TTC549 (cell line): ENCODE data around the gene ZBTB16.

Experiments
- FAIRE-seq: peaks from 2 replicates; lab custom pipeline; 2012; peaks lifted over from hg19 to GRCh38; lab: Jason Lieb, UNC

ZBTB16 gene

DNA sequence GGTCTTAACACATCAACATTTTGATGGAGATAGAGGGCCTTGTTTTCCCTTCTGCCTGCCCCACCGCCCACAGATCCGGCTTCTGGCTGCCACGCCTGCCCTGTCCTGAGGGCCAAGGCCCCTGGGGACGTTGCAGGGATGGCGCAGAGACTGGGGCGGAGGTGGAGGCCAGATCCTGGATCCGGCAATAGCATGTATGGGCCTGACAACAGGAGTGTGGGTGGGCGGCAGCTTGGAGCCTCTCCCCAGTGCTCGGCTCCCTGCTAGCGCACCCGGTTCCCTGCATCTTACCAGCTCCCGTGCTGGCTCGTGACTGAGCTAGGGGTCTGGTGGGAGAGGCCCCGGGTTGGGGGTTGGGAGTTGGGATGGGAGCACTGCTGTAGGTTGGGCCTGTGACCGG is 95.6 kb downstream of the ZBTB16 start:
- FAIRE-seq = no peak

DNA sequence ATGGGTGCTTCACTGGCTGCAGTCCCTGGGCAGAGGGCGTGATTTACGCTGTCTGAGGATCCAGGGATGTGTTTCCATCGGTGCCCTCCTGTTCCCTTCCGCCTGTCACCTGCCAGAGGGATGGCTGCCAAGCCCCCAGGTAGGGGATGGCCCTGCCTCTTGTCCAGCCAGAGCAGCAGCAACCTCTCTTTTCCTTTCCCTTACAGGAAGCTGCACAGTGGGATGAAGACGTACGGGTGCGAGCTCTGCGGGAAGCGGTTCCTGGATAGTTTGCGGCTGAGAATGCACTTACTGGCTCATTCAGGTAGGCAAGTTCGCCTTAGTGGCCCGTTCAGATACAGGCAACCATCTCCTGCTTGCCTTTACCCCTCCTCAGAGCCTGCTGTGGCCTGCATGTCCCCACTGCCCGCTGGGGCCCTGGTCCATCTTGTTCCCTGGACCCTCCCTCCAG is 96.6 kb downstream of the ZBTB16 start:
- no peak for FAIRE-seq

DNA sequence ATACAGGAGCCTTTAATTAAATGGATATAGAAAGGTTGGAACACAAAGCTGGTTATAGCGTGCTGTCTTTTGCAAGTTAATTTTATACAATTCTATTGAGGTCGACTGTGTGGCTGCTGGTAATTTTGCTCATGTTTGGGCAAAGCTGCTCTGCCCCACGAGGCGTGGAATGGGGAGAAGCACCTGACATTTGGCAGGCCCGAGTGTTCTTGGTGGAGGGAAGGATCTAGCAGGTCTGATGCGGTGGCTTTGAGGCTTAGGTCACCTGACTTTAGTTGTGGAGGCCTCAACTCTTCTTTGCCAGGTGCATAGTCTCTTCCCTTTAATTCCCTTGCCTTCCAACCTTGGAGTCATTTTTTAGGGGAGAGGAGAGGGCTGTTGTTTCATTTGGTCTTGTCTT is 97.3 kb downstream of the ZBTB16 start:
- no peak for FAIRE-seq

DNA sequence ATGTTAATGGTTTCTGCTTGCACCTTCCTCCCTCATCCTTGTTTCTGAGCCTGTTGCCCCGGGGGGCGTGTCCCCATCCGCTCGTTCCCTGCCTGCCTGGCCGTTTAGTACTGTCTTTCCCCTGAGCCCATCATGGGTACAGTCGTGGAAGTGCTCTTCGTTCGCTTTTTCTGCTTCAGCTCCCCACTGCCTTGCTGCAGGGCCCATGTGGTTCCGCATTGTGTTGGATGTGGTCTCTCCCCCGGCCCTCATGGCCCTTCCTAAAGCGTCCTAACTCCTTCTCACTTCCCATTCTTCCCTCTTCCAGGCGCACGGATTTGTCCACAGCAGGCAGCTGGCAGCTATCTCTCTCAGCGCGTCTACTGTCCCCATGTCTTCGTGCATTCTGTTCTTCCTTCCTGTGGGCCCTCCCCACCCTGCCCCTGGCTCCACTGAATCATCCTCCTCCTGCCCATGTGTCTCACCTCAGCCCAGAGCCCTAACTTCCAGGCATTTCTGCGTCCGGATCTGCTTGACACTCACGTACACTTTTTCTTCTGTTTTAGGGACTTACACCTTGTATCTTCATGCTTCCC is 98.1 kb downstream of the ZBTB16 start:
- no peak for FAIRE-seq

DNA sequence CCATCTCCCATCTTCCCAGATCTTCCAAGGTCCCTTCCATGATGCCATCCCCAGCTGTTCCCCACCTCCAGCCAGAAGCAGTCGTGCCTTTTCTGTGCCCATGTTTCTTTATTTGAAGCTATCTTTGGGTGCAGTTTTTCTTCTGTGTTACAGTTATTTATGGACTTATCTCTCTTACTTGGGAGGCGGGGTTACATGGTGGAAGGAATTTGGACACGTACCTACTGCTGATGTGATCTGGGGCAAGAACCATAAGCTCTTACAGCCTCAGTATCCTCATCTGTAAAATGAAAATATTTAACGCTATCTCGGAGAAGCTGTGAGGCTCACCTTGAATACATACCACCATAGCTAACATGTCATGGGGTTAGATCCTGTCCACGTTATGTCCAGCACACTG is 98.9 kb downstream of the ZBTB16 start:
- FAIRE-seq = no peak

DNA sequence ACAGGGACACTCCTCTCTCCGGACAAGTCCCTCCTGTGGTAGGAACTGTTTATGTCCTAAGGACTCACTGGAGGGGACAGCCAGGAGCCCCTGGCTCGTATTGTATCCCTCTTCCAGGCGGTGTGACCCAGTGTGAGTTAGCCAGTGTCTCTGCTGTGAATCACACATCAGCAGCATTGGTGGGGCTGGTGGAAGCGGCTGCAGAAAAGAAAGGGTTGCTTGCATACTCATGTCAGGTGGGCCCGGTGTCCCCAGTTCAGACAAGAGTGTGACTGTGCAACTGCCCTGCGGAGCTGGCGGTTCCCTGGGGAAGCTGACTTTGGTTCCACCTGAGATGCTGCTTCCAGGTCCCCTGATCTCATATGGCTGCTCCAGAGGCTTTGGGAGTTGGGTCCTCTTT is 99.4 kb downstream of the ZBTB16 start:
- FAIRE-seq = no peak

DNA sequence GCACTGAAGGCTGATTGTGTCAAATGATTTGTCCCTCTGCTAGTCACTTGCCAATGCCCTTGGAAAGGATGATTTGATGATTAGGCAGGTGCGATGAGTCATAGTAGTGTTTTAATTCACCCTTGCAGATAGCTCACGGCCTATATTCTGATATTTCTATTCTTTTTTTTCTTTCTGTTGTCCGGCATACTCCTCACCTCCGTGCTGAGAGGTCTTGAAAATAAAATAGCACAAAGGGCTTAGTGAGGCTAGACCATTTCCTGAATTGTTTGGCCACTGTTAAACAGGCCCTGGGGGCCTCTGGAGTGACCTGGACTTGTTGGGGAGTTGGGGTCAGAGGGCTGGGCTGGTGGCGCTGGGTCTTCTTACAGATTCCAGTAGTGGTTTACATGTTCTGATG is 99.8 kb downstream of the ZBTB16 start:
- no peak for FAIRE-seq

DNA sequence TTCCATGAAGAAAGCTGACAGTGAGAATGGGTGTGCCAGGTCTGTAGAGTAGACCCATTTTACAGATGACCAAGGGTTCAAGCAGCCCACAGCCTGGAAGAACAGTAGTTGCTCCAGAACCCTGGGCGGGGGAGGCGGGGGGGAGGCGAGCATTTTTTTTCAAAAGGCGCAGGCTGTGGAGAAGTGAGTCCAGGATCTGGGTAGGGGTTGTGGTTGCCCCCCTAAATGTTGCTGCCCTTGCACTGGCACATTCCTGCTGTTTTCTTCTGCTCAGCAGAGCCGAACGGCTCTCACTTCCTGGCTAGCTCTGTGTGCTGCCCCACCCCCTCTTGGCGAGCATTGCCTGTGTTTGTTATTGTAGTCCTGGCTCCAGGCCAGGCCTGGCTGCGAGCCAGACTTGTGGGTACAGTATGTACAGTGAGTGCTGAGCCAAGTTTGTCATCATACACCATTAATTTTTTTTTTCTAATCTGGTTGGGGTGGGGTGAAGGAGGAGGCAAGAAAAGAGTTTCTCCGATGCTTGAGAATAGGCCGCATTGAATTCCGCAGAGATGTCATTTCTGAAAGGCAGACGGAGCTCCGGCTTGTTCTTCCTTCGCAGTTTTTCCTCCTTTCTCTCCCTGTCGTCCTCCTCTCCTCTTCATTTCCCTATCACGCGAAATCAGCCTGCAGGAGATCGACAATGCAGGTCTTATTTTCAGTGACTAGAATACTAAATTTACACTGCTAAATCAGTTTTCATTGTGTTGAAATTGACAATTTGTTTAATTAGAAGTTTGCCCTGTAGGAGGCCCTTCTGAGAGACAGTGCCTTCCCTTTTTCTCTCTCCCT is 100.5 kb downstream of the ZBTB16 start:
- no peak for FAIRE-seq

DNA sequence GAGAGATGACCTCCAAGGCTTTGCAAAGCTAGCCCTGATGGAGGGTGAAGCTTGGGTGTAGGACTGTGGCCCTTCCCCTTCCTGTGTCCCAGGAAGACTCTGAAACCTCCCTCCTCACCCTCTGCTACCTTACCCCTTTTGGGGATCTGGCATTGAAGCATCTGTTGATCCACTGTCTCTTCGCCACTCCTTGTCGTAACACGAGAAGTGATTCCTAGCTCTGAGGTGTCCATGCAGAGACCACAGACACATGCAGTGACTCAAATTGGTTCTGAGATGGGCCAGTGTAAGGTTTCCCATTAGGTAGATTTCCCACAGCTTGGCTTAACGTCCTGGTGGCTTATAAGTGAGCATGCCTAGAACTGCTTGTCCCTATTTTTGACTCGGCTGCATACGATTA is 101.4 kb downstream of the ZBTB16 start:
- FAIRE-seq = no peak

DNA sequence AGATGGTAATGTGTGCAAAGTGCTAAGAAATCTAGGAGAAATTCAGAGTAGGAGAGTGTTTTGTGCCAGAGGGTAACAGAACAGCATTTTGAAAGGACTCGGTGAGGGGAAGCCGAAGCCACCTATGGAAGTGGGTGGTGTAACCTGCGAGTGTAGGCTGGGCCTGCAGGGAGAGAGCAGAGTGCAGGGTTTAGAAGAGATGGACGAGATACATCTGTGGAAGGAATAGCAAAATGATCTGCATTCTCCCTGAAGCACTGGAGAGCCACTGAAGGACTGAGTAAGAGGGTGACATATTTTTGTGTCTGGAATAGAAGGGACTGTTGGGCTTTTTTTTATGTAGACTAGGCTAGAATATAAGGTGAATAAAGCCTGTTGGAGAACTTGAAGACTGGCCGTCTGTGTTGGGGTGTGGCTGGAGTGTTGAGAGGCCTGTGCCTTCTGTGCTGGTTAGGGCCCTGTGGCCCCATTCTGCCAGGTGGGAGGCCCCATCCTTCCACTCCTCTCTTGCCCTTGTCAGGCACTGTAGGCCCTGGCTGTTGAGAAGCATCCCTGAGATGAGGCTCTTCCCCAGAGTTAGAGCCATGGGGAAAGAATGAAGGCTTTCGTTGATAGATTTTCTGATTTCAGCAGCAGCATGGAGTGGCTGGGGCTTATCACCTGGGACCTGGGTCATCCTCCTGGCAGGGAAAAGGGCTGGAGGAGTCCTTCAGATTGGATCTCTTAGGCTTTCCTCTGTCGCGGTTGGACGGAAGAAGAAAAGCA is 102.2 kb downstream of the ZBTB16 start:
- no peak for FAIRE-seq

DNA sequence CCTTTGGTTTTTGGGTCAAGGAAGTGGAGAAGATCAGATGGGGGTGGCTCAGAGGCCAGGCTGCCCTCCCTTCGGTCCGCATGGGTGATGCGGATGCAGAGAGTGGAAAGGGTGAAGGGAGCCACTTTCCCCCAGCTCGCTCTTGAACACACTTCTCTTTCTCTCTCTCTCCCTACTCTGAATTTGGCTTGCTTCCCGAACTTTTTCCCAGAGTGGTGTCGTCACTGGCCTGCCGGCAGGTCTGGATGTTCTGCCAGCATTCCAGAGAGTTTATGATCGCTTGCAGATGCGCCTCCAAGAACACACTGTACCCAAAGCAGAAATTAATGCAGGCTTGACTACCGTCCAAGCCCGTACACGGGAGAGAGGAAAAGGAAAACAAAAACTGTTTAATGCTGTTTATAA is 103.2 kb downstream of the ZBTB16 start:
- no peak for FAIRE-seq

DNA sequence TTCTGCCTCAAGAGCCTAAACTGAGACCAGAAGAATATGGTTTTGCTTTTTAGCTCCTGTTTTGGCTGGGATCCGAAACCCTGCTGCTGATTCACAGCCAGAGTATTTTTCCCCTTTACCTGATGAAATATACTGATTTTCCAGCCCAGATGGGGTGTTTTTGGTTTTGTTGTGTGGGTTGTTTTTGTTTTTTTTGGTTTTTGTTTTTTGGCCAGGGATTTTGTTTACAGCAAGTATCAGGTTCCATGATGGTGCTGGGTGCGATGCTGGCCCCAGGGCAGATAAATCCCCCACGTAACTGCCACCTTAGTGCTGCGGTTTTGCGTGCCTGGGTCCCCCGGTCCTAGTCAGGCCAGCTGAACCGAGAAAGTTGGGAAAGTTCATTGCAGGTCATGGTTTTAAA is 103.7 kb downstream of the ZBTB16 start:
- FAIRE-seq = no peak

DNA sequence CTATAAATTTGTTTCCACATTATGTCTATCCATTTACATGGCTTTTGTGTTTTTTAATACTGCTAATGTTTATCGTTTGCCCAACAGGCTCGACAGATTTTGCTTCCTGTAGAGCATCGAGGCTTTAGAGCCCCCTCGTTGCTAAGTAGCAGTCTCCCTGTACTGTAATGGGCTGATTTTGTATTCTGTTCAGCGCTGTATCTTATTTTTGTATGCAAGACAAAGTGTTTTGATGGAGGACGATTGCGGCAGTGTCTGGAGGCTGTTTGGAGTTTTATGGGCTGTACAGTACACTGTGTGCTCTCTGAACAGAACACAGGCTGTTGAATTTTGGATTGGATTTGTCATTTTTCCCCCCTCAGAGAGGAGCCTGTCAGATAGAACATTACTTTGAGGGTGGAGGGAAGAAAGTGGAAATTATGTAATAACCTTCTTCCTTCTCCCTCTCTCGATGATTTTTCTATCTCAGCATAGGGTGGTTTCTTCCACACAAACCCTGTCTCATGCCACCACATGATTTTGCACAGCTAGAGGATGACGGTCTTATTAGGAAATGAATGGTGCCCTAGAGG is 104.4 kb downstream of the ZBTB16 start:
- FAIRE-seq = no peak

DNA sequence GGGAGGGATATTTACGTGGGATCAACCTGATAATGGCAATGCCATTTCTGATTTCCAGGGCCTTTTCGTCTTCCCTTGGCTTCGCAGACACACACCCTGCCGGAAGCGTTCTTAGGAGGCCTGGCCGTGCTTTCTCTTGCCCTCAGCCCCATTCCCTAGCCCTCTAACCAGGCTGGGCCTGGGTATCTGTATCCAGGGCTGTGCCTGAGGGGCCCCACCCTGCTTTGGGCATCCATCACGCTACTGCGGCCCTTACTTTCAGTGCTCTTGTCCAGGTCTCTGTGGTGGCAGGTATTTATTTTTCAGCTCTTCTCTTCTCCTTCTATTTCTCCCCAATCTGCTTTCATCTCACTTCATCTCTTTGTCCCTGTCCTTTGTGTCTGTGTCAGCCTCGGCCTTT is 105.0 kb downstream of the ZBTB16 start:
- FAIRE-seq = no peak

DNA sequence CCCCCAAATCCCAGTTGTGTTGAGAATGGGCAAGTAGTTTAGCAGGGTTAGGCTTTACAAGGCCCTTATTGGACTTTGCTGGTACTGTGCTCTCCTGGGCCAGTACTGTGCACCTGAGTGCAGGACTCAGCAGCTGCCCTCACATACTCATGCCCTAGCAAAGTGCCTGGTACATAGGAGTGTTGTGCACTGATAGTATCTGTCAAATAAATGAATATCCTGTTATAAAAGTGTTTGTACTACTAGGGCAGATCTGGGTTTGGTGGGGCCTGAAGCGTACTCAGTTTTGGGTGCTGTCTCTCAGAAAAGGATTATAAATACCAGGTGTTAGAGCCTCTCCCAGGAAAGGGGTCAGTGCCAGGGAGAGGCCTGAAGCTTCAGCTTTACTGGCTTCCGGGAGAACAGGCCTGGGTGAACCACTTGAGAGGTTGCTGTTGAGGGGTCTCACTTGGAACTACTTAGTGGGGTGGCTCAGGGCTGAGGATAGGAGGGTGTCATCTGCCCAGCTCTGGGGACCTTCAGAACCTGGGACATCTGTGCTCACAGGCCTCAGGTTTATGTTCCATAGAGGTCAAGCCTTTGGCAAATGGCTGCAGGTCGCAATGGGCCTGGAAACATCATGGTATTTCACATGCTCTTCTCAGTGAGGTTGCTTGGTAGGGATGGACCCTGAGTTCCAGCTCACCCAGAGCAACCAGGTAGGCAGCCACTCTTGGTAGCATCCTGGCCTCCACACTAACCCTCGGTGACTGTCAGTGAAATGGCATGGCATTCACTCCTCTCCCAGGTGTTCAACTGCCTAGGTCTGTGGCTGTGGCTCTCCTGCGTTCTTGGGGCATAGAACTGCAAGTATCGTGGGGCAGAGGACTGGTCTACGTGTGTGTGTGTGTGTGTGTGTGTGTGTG is 106.1 kb downstream of the ZBTB16 start:
- FAIRE-seq = no peak

DNA sequence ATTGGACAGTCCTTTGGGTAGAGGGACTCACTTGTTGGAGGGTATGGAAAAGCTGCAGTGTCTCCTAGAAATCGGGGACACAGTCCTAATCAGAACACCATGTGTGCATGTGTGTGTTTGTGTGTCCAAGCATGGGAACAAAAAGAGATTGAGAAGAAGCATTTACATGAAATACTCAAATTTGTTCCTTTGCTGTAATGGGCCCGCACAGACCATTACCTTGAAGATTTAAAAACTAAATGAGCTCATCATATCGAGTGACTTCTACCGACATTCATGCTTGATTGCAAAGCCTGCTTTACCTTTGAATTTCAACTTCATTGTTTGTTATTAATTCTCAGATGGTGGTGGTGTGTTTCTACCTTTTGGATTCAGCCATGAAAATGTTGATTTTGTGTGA is 106.9 kb downstream of the ZBTB16 start:
- FAIRE-seq = no peak

DNA sequence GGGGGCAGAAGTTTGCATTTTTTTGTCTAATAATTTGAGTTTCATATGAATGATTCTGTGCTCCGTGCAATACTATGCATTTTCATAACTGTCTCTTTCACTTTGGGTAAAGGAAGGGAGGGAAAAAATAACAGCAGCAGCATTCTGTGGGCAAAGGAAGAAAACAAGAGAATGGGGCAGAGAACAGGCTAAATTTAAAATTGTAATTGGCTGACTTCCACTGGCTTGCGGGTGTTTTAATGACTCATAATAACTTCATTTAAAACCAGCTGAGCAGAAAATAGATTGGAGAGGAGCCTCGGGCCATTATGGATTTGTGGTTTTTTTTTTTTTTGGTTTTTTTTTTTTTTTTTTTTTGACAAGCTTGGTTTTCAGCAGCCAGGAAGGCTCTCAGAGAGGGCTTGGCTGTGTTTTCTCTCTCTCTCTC is 107.4 kb downstream of the ZBTB16 start:
- no peak for FAIRE-seq

DNA sequence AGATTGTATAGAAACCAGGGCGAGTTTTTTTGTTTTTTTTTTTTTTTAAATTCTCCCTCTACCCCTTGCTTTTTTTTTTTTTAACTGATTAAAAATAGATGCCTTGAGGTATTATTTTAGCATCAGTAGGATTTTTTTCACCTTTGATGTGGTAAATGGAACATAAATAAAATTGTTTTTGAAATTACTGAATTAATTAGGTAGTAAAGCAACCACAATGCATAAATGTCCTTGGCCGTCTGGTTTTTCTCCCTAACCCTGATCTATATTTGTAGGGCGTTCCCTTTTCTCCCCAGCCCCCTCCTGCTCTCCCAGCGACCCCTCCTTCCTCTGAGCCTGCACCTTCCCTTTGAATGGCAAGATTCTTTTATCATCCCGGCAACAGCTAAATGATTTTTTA is 107.8 kb downstream of the ZBTB16 start:
- FAIRE-seq = no peak

DNA sequence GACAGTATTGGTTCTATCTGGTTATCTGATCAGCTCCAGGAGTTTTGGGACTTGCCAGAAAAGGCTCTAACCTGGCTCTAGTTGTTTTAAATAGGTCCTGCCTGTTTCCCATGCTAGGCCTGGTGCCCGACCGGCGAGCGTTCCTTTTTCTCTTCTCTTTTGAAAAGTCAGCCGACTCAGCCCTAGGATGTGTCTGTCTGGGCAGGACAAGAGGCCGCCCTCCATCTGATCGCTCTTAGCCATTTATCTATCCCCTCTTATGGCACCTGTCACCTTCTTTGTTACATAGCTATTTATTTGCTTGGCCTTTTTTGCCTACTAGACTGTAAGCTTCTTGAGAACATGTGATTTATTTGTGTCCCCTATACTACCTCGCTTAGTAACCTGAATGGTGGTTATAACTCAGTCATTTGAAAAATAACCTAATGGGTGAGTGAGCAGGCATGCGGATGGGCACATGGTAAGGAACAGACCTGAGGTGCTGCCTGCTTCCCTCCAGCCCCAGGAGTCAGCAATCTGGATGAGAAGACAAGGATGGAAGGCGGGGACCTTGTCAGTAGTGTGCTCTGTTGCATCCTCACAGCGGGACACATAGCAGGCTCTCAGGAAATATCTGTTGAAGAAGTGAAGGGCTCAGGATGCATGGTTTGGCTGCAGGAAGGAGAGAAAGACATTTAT is 108.4 kb downstream of the ZBTB16 start:
- FAIRE-seq = no peak

DNA sequence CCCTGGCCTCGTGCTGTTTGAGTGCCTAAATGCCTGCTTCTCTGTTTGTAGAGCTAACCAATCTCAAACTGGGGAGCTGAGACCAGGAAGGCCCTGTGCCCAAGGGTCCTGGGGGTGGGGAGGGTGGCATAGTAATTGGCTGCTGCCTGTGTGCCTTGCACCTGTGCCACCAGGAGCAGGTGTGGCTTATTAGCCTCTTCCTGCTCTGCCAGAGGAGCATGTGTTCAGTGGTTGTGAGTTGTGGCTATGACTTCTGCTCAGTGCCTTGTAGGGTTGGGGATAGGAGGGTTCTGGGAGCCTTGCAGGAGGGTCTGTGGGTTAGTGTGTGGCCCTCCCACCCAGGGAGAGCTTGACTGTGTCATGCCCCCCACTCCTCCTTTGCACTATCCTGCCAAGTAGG is 109.2 kb downstream of the ZBTB16 start:
- no peak for FAIRE-seq

DNA sequence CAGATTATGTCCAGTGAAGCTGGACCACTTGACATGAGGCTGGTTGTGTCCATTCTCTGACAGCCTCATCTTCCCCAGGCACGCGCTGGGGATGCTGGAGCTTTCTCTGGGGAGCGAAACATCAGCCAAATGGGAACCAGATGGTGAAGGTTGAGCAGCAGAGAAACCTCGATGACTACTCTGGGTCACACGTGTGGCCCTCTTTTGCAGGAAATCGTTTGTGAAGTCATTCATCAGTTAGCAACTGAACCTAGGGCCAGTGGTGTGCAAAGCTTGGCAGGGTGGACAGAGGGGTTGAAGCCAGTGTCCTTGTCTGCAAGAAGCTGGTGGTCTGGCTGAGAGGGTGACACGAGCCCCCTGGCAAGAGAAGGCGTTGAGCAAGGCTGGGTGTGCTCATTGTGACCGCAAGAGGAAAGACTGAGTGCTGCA is 109.8 kb downstream of the ZBTB16 start:
- no peak for FAIRE-seq
